H1 (cell line): ENCODE measurements around the gene EMID1. TPM values are rescaled to one million over a fixed set of nuclear protein-coding genes. Genes with fewer than 3 reads are reported as not detected.

Experiments
- ASH2L ChIP-seq: fragments of 200-600, 300-600 bp; sonication (generic); IDR thresholded peaks from one replicate; pipeline ENCODE4 v1.7.1; 2017; ENCODE audit warnings: low read length
- EZH2 ChIP-seq: fragments of 200-600 bp; sonication (generic); IDR thresholded peaks from 2 replicates; pipeline ENCODE4 v1.7.1; 2012; ENCODE audit warnings: low read depth, mild to moderate bottlenecking, moderate library complexity, low read length, inconsistent platforms; ENCODE audit not compliant: severe bottlenecking
- FOSL1 ChIP-seq: IDR thresholded peaks from 2 replicates; pipeline ENCODE4 v1.6.1; 2011; ENCODE audit warnings: mild to moderate bottlenecking, low read depth, low read length, moderate library complexity; ENCODE audit not compliant: insufficient read depth
- SAP30 ChIP-seq: fragments of 300-600 bp; sonication (generic); IDR thresholded peaks from 2 replicates; pipeline ENCODE4 v1.7.1; 2012; ENCODE audit warnings: low read length, moderate library complexity, mild to moderate bottlenecking, inconsistent platforms; ENCODE audit not compliant: insufficient read depth, insufficient replicate concordance
- SUZ12 ChIP-seq: fragments of 200-600 bp; sonication (generic); IDR thresholded peaks from 2 replicates; pipeline ENCODE4 v1.6.1; 2012; ENCODE audit warnings: mild to moderate bottlenecking, inconsistent platforms, low read length, moderate library complexity, mixed read lengths
- TEAD4 ChIP-seq: IDR thresholded peaks from 2 replicates; pipeline ENCODE4 v1.6.1; 2012; ENCODE audit warnings: low read depth, low read length, inconsistent platforms, mixed read lengths
- polyA plus RNA-seq, 7 experiments: library from polyadenylated mRNA; depleted of rRNA in 3 of 7; stranded (reverse) in 5 of 7; unstranded in 2 of 7; fragments of >200 nt in 5 of 7; fragments of 200-250 nt in 2 of 7; gene quantifications; 1 replicate in 5 of 7; 2 replicates in 1 of 7; 4 replicates in 1 of 7; pipeline versions ENCODE4 v1.2.1 to v1.2.3, GENCODE V29; 2011 to 2013; ENCODE audit warnings: missing spikeins in 2 of 7, mixed read lengths in 2 of 7
- total RNA-seq: library from RNA; stranded (reverse); fragmentation: NEBNext Ultra II Directional; extraction: Animal tissue kit (Norgen Biotek cat#: 25700); gene quantifications from 2 replicates; pipeline ENCODE4 v1.2.1, GENCODE V29; 2021
- TF ChIP-seq, protein P1 (sequence below): fragments of 300-600 bp; sonication (generic); IDR thresholded peaks from 2 replicates; pipeline ENCODE4 v1.7.1; 2012; ENCODE audit warnings: low read length, moderate library complexity, mild to moderate bottlenecking, inconsistent platforms; ENCODE audit not compliant: insufficient replicate concordance

EMID1 gene
- total and polyA plus RNA-seq, 2 of the 8 experiments (the other 6 are each of a cell fraction or from before 2014, with no cell fraction given) = 3.9 to 7.4 TPM

DNA sequence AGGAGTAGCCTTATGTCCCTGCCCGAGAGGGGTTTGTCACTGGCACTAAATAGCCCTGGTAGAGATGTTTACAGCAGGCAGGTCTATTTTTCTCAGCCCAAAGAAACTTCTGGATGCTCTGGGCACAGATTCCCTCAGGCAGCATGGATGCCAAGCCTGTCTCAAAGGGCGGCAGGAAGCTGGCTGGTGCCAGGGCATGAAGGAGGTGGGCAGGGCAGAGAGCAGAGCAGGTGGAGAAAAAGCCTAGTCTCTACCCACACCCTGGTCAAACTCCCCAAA, 96.6 kb downstream of the EMID1 start (continued):
- TF ChIP-seq, protein P1, sequence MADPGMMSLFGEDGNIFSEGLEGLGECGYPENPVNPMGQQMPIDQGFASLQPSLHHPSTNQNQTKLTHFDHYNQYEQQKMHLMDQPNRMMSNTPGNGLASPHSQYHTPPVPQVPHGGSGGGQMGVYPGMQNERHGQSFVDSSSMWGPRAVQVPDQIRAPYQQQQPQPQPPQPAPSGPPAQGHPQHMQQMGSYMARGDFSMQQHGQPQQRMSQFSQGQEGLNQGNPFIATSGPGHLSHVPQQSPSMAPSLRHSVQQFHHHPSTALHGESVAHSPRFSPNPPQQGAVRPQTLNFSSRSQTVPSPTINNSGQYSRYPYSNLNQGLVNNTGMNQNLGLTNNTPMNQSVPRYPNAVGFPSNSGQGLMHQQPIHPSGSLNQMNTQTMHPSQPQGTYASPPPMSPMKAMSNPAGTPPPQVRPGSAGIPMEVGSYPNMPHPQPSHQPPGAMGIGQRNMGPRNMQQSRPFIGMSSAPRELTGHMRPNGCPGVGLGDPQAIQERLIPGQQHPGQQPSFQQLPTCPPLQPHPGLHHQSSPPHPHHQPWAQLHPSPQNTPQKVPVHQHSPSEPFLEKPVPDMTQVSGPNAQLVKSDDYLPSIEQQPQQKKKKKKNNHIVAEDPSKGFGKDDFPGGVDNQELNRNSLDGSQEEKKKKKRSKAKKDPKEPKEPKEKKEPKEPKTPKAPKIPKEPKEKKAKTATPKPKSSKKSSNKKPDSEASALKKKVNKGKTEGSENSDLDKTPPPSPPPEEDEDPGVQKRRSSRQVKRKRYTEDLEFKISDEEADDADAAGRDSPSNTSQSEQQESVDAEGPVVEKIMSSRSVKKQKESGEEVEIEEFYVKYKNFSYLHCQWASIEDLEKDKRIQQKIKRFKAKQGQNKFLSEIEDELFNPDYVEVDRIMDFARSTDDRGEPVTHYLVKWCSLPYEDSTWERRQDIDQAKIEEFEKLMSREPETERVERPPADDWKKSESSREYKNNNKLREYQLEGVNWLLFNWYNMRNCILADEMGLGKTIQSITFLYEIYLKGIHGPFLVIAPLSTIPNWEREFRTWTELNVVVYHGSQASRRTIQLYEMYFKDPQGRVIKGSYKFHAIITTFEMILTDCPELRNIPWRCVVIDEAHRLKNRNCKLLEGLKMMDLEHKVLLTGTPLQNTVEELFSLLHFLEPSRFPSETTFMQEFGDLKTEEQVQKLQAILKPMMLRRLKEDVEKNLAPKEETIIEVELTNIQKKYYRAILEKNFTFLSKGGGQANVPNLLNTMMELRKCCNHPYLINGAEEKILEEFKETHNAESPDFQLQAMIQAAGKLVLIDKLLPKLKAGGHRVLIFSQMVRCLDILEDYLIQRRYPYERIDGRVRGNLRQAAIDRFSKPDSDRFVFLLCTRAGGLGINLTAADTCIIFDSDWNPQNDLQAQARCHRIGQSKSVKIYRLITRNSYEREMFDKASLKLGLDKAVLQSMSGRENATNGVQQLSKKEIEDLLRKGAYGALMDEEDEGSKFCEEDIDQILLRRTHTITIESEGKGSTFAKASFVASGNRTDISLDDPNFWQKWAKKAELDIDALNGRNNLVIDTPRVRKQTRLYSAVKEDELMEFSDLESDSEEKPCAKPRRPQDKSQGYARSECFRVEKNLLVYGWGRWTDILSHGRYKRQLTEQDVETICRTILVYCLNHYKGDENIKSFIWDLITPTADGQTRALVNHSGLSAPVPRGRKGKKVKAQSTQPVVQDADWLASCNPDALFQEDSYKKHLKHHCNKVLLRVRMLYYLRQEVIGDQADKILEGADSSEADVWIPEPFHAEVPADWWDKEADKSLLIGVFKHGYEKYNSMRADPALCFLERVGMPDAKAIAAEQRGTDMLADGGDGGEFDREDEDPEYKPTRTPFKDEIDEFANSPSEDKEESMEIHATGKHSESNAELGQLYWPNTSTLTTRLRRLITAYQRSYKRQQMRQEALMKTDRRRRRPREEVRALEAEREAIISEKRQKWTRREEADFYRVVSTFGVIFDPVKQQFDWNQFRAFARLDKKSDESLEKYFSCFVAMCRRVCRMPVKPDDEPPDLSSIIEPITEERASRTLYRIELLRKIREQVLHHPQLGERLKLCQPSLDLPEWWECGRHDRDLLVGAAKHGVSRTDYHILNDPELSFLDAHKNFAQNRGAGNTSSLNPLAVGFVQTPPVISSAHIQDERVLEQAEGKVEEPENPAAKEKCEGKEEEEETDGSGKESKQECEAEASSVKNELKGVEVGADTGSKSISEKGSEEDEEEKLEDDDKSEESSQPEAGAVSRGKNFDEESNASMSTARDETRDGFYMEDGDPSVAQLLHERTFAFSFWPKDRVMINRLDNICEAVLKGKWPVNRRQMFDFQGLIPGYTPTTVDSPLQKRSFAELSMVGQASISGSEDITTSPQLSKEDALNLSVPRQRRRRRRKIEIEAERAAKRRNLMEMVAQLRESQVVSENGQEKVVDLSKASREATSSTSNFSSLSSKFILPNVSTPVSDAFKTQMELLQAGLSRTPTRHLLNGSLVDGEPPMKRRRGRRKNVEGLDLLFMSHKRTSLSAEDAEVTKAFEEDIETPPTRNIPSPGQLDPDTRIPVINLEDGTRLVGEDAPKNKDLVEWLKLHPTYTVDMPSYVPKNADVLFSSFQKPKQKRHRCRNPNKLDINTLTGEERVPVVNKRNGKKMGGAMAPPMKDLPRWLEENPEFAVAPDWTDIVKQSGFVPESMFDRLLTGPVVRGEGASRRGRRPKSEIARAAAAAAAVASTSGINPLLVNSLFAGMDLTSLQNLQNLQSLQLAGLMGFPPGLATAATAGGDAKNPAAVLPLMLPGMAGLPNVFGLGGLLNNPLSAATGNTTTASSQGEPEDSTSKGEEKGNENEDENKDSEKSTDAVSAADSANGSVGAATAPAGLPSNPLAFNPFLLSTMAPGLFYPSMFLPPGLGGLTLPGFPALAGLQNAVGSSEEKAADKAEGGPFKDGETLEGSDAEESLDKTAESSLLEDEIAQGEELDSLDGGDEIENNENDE = no peak
- TF ChIP-seq ASH2L (no peak), SUZ12 (no peak), EZH2 (no peak), TEAD4 (no peak), SAP30 (no peak), FOSL1 (no peak)
- TF ChIP-seq, all 59 proteins: peak for 0
